ENCODE data around the gene DIPK1A.

DIPK1A gene

GRCh38 chr1:92910081-92910480 is 51.2 kb downstream of the DIPK1A start:
- Histone ChIP-seq H3K9me3 (ENCODE audit: low read length) (peaks cover 13% of the 10 kb centered on the region; the same call in 1 of the 2 replicates), H3K79me2 (ENCODE audit: insufficient read depth, low read length) (peaks cover 74% of the 10 kb centered on the region), H3K4me2 (ENCODE audit: low read length) (no peak overlapping the region)

GRCh38 chr1:92909321-92909720 is 51.9 kb downstream of the DIPK1A start:
- Histone ChIP-seq H3F3A (ENCODE audit: insufficient read depth, low read length) (no peaks in the 10 kb centered on the region), H3K4me2 (ENCODE audit: low read length) (no peak overlapping the region), H3K4me1 (ENCODE audit: insufficient read depth, low read length, severe bottlenecking) (no peaks in the 10 kb centered on the region), H3K79me2 (ENCODE audit: insufficient read depth, low read length) (peaks cover 72% of the 10 kb centered on the region), H3K4me3 (ENCODE audit: low read depth, low read length, poor library complexity, severe bottlenecking) (no peak overlapping the region), H3K36me3 (ENCODE audit: insufficient read depth, low read length) (peaks cover 58% of the 10 kb centered on the region), H3K9ac (ENCODE audit: low read length) (no peak overlapping the region), H4K20me1 (ENCODE audit: insufficient read depth, low read length) (no peaks in the 10 kb centered on the region), H3K9me2 (ENCODE audit: low read depth, low read length) (no peaks in the 10 kb centered on the region), H3K27ac (ENCODE audit: low read depth, low read length, poor library complexity, severe bottlenecking) (no peak overlapping the region), H3K9me3 (ENCODE audit: low read length) (peaks cover 13% of the 10 kb centered on the region; the same call in 1 of the 2 replicates), H2AFZ (ENCODE audit: low read length) (no peak overlapping the region), H3K27me3 (ENCODE audit: insufficient read depth, low read length) (no peaks in the 10 kb centered on the region)
- TF ChIP-seq EZH2 (IDR thresholded peaks at IDR 0.05; ENCODE audit: borderline replicate concordance, low read length): no peak
- TF ChIP-seq CTCF (IDR thresholded peaks at IDR 0.05; ENCODE audit: low read length): no peak

More at GRCh38 chr1:92910081-92910480, 51.2 kb downstream of the DIPK1A start:
- Histone ChIP-seq H3K9me2 (ENCODE audit: low read depth, low read length) (no peaks in the 10 kb centered on the region), H3K36me3 (ENCODE audit: insufficient read depth, low read length) (peaks cover 56% of the 10 kb centered on the region), H4K20me1 (ENCODE audit: insufficient read depth, low read length) (no peaks in the 10 kb centered on the region), H3K4me1 (ENCODE audit: insufficient read depth, low read length, severe bottlenecking) (no peaks in the 10 kb centered on the region), H3K27ac (ENCODE audit: low read depth, low read length, poor library complexity, severe bottlenecking) (no peak overlapping the region), H3K4me3 (ENCODE audit: low read depth, low read length, poor library complexity, severe bottlenecking) (no peak overlapping the region), H3K9ac (ENCODE audit: low read length) (no peak overlapping the region), H3F3A (ENCODE audit: insufficient read depth, low read length) (no peaks in the 10 kb centered on the region), H3K27me3 (ENCODE audit: insufficient read depth, low read length) (no peaks in the 10 kb centered on the region), H2AFZ (ENCODE audit: low read length) (no peak overlapping the region)
- no peak for TF ChIP-seq CTCF (IDR thresholded peaks at IDR 0.05; ENCODE audit: low read length)

GRCh38 chr1:92907949-92908684 is 53.1 kb downstream of the DIPK1A start:
- no peak overlapping the region for H3K4me3 ChIP-seq (ENCODE audit: low read depth, low read length, poor library complexity, severe bottlenecking)
- peaks cover 53% of the 10 kb centered on the region for H3K36me3 ChIP-seq (ENCODE audit: insufficient read depth, low read length)
- H2AFZ ChIP-seq (ENCODE audit: low read length): no peak overlapping the region
- no peaks in the 10 kb centered on the region for H3K9me2 ChIP-seq (ENCODE audit: low read depth, low read length)
- no peak overlapping the region for H3K27ac ChIP-seq (ENCODE audit: low read depth, low read length, poor library complexity, severe bottlenecking)
- no peaks in the 10 kb centered on the region for H3F3A ChIP-seq (ENCODE audit: insufficient read depth, low read length)
- no peak for TF ChIP-seq EZH2 (IDR thresholded peaks at IDR 0.05; ENCODE audit: borderline replicate concordance, low read length)
- no peak for TF ChIP-seq CTCF (IDR thresholded peaks at IDR 0.05; ENCODE audit: low read length)
- H3K9ac ChIP-seq (ENCODE audit: low read length): no peak overlapping the region
- H3K9me3 ChIP-seq (ENCODE audit: low read length): peaks cover 10% of the 10 kb centered on the region; the same call in 1 of the 2 replicates
- H3K27me3 ChIP-seq (ENCODE audit: insufficient read depth, low read length): no peaks in the 10 kb centered on the region
- H4K20me1 ChIP-seq (ENCODE audit: insufficient read depth, low read length): no peaks in the 10 kb centered on the region
- H3K79me2 ChIP-seq (ENCODE audit: insufficient read depth, low read length): peaks cover 60% of the 10 kb centered on the region
- H3K4me1 ChIP-seq (ENCODE audit: insufficient read depth, low read length, severe bottlenecking): no peaks in the 10 kb centered on the region
- no peak overlapping the region for H3K4me2 ChIP-seq (ENCODE audit: low read length)
